AG10803 (cell line): Measurements from ENCODE around the gene EPB41L3.

ENCODE experiments used
- DNase-seq: peaks from one replicate; pipeline ENCODE4 v3.0.0; 2010; ENCODE audit warnings: low read depth
- H3K4me3 ChIP-seq: 2 replicates; pipeline ENCODE4 v1.5.1; 2011; ENCODE audit warnings: mild to moderate bottlenecking, low read length, control low read depth
- TF ChIP-seq, protein P1 (sequence below): conservative IDR thresholded peaks from 2 replicates; pipeline ENCODE4 v1.5.1; 2011; ENCODE audit warnings: mild to moderate bottlenecking, low read length, control low read depth, inconsistent platforms

Gene EPB41L3

GRCh38 chr18:5484526-5484925, 59.3 kb downstream of the EPB41L3 start:
- no peak overlapping the region for H3K4me3 ChIP-seq
- TF ChIP-seq, protein P1, sequence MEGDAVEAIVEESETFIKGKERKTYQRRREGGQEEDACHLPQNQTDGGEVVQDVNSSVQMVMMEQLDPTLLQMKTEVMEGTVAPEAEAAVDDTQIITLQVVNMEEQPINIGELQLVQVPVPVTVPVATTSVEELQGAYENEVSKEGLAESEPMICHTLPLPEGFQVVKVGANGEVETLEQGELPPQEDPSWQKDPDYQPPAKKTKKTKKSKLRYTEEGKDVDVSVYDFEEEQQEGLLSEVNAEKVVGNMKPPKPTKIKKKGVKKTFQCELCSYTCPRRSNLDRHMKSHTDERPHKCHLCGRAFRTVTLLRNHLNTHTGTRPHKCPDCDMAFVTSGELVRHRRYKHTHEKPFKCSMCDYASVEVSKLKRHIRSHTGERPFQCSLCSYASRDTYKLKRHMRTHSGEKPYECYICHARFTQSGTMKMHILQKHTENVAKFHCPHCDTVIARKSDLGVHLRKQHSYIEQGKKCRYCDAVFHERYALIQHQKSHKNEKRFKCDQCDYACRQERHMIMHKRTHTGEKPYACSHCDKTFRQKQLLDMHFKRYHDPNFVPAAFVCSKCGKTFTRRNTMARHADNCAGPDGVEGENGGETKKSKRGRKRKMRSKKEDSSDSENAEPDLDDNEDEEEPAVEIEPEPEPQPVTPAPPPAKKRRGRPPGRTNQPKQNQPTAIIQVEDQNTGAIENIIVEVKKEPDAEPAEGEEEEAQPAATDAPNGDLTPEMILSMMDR: no peak
- no peak for DNase-seq

DNA sequence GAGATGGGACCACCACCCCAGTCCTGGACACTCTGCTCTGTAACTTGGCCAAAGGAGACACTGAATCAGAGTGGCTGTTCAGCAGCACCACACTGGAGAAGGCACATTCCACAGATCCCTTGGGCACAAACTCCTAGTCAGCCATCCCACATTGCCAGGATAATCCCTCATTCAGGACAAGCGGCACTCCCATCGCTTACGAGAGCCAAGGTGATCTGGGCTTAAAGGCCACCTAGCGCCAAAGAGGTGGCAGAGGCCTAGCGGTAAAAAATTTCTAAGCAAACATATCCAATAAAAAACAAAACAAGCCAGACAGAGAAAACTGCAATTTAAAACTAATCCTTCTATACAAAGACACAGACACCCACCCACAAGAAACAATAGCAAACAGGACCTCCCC, 62.2 kb downstream of the EPB41L3 start:
- no peak for DNase-seq
- TF ChIP-seq, protein P1: no peak
- no peak overlapping the region for H3K4me3 ChIP-seq

- H3K4me3 ChIP-seq: no peak overlapping the region
- TF ChIP-seq, protein P1: no peak
- DNase-seq: no peak
These were observed 65.5 kb downstream of the EPB41L3 start for GRCh38 chr18:5478261-5478660.

DNA sequence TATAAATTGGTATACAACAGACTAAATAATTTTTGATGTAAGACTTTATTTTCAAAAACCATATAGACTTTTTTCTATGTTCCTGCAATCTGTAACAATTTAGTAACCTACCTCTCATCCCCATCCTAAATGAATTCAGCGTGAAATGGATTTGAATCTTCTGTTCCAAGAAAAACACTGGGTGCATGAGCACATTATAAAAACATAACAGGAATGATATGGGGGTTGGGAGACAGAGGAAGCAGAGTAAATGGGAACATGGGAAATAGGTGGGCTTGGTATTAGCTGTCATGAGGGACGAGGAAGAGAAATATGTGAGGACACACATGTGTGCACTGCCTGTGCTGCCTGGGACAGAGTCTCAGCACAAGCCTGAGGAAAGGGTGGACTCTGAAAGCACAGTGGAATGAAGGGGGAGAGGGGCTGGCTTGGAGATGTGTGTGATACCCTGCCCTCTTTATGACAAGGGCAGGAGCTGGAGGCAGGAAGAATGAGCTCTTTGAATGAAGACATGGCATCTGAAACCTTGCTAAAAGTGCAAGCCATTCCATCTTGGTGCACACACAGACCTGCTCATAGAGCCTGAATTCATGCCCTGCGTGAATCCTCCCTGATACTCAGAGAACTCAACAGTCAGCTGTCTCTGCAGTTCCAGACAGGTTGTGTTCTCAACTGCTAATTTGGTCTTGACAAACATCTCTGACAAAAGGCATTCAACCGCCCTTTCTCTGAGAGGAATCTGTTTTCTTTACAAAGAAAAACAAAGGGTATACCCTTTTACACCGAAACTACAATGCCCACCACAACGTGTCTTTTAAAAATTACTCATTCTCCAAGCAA, 66.6 kb downstream of the EPB41L3 start:
- TF ChIP-seq, protein P1: no peak
- no peak for DNase-seq
- H3K4me3 ChIP-seq: no peak overlapping the region

- TF ChIP-seq, protein P1: no peak
- H3K4me3 ChIP-seq: no peak overlapping the region
- DNase-seq: no peak
These were observed 68.5 kb downstream of the EPB41L3 start for GRCh38 chr18:5475267-5475666.

DNA sequence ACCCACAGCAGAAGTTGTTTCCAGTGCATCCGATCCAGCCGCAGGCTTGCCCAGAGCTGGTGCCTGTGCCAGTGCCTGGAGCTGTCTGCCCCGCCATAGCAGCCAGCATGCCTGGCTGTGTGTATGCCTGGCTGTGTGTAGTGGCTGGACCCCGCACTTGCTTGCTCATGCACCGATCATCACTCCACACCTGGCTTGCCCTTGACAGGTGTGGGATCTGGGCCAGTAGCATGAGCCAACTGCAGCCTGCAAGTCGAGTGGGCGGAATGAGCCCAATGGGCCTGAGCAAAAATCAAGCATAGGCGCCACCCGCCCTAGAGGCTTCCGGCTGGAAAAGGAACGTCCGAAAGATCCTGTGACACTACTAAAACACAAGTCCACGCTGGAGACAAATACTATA, 74.5 kb downstream of the EPB41L3 start:
- DNase-seq: no peak
- TF ChIP-seq, protein P1: no peak
- no peak overlapping the region for H3K4me3 ChIP-seq

DNA sequence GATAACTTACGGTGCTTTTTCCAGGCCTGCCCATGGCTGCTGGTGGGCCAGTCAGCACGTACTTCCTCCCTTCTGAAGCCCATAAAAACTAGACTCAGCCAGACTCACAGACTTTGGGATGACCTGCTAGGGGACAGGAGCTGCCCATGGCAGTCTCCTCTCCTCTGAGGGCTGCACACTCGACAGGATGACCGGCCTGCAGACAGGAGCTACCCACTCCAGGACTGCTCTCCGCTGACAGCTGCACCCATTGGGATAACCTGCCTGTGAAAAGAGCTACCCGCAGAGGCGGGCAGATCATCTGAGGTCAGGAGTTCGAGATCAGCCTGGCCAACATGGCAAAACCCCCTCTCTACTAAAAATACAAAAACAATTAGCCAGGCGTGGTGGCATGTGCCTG, 75.4 kb downstream of the EPB41L3 start:
- TF ChIP-seq, protein P1: no peak
- no peak overlapping the region for H3K4me3 ChIP-seq
- DNase-seq: no peak
